Measurements from ENCODE around the gene FAM83G.
A peak's percentile ranks its signal among the peaks of the same experiment; 100 is the strongest.

The FAM83G gene

DNA sequence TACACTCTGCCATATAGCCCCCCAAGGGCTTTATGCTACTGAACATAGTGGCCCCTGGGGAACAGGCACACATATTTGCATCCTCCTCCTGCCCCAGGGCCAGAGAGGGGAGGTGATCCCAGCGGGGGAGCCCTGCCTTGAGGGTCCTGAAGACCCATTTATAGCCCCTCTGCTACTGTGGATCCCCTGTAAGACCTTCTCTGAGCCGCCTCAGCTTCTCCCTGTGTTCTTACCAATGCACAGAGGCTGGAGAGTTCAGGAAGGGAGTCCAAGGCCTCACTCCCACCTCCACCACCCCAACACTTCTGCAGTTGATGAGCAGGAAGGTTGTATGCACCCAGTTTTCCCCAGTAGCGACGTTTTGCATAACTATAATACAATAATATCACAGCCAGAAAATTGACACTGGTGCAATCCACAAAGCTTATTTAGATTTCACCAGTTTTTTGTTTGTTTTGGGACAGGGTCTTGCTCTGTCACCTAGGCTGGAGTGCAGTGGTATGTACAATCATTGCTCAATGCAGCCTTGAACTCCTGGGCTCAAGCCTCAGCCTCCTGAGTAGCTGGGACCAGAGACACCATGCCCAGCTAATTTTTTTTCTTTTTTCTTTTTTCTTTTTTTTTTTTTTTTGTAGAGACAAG is 1.3 kb upstream of the FAM83G start:
- DNase-seq (ENCODE audit: low read depth) = no peak

DNA sequence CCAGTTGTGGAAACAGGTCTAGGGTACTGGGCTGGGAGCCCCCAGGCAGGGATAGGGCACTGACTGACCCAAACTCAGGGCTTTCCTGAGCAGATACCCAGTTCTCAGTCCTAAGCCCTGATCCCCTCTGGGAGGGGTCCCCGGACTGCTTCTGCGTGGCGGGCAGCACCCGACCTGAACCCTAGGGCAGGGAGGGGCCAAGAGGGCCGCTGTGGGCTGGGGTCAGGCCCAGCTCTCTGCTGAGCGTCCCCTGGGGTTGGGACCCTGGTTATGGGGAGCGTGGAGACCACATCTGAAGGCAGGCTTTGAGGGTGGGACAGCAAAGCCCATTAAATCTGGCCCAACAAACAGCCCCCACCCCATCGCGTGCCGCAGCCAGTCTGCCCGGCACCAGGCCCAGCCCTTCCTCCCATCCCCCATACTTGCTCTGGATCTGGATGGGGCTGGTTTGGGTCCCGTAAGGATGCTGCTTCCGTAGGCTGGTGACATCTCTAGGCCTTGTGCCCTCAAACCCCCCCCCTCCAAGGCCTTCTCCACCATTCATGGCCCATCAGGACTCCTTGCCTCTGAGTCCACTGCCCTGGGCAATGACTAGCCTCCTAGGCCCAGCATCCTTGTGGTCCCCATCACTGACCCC is 691 bp upstream of the FAM83G start:
- DNase-seq (ENCODE audit: low read depth) = no peak

DNA sequence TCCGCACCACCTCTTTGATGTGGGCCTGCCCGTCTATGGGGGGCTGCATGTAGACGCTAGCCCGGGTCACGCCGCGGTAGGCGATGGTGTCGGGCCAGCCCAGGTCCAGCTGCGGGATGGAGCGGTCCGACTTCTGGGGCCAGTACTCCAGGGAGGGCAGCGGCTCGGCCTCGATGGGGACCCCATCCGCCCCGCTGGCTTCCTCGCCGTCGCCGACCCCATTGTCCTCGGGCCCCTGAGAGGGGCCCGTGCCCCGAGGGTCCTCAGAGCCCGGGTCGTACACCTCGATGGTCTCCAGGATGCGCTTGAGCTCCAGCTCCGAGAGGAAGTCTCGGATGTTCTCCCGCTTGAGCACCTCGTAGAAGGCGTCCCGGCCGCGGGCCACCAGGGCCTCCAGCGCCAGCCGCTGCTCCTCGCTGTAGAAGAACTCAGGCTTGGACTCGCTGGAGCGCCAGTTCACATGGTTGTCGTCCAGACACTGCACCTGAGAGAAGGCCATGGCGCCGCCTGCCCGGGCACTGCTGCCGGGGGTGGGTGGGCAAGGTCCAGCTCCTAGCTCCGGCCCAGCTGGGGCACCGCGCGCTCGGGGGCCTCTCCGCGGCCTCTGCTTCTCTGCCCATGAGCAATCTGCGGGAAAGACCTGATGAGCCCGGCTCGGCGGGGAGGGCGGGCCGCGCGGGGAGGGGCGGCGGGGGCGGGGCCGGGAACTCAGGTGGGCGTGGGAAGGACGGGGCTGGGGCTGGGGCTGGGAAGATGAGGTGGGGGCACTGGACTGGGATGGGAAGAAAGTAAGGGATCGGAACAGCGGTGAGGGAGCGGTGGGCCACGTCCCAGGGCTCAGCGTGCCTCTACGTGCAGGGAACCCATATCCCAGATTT is 782 bp downstream of the FAM83G start:
- peak; percentile 42 for DNase-seq (ENCODE audit: low read depth)

DNA sequence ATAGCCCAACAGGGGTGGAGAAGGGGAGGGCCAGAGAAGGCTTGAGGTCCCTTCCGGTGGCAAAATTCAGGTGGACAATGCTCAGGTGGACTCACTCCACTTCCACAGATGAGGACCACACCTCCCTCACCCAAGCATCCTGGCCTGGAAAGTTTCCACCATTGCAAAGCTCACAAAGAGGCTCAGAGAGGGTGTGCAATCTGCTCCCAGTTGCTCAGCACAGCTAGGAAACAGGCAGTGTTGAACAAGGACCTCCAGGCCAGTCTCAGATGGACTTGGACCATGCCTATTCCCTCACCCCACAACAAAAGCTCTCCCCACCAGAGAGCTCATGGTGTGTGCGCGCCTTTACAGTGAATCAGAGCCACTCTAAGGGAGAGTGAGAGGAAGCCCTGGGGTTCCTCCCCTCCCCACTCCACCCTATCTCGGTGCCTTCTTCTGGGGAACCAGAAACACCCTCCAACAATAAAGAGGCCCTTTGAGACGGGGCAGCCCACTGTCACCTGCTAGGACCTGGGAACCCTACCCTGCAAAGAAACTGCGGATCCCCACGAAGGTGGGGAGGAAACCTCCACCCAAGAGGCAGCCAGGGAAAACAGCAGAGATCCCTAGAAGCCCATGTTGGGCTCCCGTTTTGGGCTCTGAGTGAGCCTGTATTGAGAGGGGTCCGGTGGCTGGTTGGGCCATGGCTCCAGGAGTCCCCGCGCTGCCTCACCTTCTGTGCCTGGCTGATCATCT is 1.6 kb downstream of the FAM83G start:
- no peak for DNase-seq (ENCODE audit: low read depth)

DNA sequence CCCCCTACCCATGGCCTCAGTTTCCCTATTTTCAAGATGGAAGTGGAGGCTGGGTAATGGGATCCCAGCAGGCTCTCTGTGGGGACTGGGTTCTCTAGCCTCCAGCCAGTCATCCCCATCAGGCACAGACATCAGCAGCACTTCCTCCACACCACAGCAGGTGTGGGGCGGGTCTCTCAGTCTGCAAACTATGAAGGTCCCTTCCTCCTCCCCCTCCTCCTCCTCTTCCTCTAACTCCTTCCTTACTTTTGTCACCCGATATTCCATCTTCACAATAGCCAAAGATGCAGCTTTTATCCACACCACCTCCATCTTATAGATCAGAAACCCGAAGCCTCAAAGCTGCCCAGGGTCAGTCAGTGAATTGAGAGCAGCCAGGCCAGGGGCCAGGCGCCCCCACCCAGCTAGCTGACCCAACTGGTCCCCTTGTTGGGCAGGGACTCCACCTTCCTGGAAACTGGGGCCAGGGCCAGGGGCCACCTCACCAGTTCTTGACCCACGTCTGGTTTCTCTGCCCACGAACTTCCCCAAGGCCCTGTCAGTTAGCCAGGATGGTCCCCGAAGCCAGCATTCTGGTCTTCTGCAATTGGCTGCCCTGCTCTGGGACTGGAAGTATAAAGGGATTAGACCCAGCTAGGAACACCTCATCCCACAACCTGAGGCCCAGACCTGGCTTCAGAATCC is 2.5 kb downstream of the FAM83G start:
- no peak for DNase-seq (ENCODE audit: low read depth)

DNA sequence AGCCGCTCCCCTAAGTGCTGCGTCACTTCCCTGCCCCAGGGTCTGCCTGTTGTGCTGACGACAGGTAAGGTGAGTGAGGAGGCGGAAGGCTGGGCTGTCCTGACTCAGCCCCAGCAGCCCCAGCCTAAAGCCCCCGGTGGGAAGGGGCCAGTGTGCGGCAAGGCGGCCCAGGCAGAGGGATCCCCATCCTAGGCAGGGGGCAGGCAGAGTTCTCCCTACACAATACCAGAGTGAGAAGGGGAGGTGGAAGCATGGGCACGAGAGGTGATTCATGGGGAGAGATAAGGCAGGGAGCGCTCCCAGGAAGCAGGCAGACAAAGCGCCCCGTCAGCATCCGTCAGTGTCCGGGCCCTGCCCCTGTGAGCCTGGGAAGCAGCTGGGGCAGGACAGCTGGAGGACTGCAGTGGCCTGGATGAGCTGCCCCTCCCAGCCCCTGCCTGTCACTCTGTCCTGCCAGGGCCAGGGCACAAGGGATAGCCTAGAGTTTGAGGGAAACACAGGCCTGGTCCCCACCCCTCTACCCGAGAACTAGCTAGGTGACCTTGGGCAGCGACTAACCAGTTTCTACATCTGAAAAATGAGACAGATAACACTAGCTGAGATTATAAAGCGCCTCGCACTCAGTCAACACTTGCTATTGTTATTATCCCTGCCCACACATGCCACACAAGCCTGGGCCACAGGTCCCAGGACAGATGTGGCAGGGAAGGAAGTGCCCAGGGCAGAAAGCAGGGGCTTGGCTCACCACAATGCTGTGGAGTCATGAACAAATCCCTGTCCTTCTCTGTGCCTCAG is 3.8 kb downstream of the FAM83G start:
- DNase-seq (ENCODE audit: low read depth) = no peak

DNA sequence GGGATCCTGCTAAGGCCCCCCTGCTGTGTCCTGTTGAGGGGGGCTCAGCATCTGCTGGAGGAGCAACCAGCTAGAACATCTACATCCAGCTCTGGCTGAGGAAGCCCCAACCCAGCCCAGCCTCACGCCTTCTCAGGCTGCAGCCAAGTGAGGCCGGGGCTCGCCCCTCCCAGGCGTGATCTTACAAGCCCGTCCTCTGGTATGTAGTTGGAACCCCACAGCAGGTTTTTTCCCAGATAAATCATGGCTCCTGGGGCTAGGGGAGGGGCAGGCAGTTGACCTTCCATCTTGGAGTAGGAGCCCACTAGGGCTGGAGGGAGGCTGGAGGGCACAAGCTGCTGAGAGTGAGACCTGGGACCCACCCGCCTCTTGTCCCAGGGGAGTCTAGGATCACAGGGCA is 4.7 kb downstream of the FAM83G start:
- no peak for DNase-seq (ENCODE audit: low read depth)

DNA sequence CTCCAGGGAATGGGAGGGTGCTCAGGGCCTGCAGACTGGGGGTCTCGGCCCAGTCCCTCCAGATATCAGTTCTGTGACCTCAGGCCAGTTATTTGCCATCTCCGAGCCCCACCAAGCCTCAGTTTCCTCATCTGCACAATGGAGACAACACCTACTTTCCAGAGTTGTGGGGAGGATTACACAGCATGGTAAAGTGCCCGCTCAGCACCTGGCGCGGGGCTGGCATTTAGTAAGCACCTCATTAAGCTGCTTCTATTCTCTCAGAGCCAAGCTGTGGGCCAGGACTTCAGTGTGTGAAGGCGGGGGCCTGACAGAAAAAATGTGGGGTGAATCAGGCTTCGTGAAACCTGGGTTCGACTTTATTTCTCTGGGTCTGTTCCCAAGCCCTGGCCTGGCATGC is 5.2 kb downstream of the FAM83G start:
- DNase-seq (ENCODE audit: low read depth) = no peak

DNA sequence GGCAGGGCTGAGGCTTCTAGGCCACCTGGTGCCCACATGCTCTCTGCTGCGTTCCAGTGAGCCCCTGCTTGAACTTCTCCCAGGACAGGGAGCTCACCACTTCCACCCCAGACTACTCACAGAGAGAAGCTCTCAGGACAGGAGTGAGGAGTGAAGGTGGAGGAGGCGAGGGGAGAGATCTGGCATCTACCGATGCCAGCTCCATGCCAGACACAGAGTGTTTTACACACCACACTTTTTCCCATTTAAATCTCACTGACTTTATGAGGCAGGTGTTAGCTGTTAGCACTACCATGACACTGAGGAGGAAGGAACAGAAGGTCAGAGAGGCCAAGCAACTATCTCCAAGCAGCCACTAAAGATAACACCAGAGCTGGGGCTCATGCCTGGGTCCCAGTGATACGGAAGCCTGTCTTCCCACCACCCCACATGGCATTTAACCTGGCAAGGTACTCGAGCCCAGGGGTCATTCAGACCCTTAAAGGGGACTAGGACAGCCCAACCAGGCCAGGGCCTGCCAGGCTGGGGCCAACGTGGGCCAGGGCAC is 6.8 kb downstream of the FAM83G start:
- no peak for DNase-seq (ENCODE audit: low read depth)

DNA sequence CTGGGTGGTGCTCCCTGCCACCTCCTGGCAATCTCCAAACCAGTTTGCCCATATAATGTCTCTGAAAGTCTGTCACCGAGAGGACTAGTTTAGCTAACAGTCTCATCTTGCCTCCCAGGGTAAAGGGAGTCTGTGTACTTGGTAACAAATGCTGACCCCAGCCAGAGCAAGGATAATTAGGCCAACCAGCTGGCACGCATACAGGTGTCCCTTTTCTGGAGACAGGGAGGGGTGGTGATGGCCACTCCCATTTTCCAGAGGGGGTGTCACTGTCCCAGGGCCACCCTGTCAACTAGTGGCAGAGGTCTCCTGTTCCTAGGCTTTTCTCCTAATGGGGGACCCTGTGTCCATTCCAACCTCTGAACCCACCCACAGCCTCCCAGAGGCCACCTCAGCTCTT is 8.1 kb downstream of the FAM83G start:
- no peak for DNase-seq (ENCODE audit: low read depth)

DNA sequence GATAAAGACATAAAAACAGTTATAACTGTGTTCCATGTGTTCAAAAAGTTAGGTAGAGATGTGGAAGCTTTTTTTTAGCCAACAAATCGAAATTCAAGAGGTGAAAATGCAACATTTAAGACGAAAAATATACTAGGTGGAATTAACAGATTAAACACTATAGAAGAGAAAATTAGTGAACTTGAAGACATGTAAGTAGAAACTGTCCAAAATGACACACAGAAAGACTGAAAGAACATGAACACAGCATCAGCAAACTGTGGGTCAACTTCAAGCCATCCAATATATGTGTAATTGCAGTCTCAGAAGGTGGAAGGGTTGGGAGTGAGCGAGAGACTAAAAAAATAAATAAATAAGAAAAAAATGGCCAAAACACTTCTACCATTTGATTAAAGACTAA is 9.3 kb downstream of the FAM83G start:
- no peak for DNase-seq (ENCODE audit: low read depth)

DNA sequence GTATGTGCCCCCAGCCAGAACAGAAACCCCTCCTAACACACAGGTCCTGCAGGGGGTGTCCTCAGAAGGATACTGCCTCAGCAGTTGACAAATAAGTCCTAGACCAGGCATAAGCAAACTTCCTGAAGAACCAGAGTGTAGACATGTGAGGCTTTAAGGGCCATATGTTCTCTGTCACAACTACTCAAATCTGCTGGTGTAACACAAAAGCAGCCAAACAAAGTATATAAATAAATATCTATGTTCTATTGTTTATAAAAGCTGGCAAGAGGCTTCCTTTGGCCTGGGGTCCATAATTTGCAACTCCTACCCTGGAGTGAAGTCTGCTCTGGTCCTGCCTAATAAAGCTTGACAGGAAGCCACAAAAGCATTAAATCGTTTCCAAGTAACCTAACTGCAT is 9.9 kb downstream of the FAM83G start:
- DNase-seq (ENCODE audit: low read depth) = no peak

DNA sequence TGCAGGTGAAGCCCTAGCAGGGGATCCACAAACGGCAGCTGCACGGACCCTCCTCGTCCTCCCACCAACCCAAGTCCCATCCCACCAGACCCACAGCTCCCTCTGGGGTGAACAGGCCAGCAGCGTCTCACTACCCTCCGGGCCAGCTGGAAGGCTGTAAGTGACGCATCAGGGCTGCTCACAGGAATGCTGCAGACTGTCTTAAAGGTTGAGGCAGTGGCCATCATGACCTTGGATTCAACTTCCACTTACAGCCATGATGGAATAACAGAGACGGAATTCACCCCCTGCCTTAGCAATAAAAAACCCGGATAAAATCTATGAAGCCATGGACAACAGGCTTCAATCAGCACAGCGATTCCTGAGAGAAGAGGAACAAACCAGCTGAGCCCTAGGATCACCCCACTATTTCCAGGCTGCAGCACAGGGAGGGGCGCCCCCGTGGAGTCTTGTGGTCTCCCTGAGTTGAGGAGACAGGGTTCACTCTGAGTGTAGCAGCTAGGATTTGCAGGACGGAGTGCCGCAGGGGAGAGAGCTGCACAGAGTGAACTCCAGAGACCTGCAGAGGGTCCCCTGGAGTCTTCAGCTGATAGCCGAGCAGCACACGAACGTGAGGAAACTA is 10.5 kb downstream of the FAM83G start:
- DNase-seq (ENCODE audit: low read depth) = no peak

DNA sequence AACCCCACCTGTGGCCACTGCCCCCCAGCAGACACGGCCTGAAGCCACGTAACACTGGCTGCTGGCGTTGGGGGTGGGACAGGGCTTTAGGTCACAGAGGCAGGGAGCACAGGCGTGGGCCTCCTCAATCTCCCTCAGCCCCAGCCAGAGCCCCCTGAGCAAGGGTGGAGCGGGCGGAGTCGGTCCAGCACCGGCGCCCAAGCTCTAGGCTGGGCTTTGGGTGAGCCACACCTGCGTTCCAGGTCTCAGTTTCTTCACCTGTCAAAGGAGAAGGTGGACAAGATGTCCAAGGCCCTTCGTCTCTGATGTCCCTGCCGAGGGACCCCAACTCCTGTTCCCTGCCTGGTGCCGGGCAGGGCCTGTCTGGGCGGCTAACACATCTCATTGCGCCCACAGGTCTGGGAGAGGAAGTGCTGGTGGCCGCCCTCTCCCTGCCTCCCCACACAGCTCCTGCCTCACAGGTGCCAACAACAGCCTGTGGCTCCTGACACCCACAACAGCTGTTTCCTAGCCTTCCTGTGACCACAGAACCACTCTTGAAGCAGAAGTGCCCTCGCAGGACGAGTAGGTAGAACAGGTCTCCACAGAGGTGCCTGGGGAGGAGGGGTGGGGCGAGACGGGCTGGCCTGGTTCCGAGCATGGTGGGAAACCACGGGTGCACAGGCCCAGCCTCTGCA is 12.0 kb downstream of the FAM83G start:
- no peak for DNase-seq (ENCODE audit: low read depth)

DNA sequence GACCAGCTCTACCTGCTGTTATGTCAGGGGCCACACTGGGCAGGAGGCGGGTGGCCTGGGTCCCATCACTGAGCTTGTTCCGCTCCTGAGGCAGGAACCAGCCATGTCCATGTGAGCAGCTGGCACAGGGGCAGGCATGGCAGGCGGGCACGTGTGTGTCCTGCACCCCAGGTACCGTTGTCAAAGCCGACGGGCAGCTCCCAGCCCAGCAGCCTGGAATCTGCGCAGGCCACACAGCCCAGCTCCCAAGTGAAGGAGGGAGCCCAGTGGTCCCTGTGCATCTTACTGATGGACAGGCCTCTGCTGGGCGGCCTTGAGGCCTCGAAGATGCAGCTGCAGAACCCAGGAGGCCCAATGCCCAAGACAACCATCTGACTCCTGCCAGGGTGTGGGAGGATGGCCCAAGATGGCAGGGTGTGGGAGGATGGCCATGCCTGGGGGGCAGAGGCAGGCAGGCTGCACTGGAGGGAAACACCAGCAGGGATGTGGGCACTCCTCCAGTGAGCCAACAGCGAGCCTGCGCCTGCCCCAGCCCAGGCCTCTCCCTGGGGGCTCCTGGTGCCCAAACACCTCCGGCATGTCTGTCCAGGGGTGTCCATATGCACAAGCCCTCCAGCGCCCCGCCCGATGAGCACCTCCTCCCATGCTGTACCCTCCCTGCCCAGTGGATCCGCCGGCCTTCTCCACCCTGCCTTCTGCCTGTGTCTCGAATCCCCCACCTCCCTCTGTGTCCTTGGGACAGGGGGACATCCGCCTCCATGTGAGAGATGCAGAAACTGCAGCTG is 12.8 kb downstream of the FAM83G start:
- no peak for DNase-seq (ENCODE audit: low read depth)

DNA sequence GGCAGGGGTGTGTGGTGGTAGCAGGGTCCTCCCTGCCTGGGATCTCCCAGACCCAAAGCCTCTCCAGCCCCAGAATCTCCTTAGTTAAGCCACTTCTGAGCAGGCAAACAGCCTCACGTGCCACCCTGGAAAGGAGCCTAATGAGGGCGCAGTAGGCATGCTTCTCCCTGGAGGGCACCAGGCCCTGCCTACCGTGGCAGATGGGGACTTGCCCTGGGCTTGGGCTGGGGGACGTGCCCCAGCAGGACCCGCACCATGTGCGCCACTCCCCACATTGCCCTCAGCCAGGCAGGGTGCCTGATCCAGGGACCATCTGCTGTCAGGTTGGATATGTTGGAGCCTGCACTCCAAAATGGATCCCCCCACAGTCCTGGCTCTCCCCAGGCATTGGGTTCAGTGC is 14.2 kb downstream of the FAM83G start:
- no peak for DNase-seq (ENCODE audit: low read depth)

DNA sequence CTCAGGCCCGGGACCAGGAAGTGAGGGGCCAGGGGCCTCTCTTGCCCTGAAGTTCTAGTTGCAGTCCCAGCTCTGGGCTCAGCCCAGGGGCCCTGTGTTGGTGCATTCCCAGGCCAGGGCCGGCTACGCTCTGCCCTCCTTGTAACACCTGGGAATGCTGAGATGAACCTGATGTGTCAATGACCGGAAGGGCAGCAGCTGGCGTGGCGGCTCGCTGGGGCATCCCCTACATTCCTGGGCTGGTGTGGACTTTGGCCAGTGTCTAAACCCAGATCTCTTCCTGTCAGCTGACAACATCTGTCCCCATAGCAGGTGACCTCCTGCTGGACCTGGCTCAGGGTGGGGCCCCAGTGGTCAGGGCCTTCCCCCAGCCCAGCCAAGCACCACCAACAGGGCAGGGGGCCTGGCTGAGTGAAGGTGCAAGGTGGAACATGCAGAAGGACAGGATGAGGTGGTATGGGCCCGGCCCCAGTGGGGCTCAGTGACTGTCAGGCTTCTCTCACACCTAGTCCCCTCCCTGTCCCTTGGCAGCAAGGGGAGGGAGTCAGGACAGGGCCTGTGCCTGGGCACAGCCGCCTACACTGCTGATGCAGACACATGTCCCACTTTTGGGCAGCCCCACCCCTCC is 15.9 kb downstream of the FAM83G start:
- DNase-seq (ENCODE audit: low read depth) = no peak

DNA sequence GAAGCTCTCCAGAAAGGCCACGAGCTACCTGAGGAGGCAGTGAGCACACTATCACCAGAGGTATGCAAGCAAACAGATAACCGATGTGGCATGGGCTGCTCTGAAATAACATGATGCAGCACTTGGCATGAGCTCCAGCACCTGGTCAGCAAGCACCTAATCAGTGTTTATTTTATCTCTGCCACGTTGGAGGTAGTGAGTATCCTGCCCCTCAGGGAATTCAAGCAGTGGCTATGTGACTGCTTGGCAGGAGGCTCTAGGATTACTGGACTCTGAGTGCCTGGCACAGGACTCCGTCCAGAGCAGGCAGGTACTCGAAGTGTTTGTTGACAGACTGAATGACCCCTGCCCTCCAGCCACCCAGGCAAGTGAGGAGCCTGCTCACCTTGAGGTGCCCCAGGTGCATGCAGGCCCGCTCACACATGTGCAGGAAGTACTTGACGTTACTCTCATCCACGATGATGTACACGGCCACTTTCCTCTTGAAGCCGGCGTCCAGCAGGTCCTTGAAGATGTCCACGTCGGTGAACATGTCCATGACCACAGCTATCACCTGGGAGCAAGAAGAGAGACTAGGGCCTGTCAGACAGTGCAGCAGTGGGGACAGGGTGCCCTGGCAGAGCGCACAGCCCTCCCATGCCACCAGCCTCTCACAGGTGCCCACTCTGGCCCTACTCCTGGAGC is 16.6 kb downstream of the FAM83G start:
- no peak for DNase-seq (ENCODE audit: low read depth)

Measured in activated T-cell treated with anti-CD3 and anti-CD28 coated beads for 48 hours (primary cell).